ENCODE results near the gene ANKRD12. TPM values are rescaled to one million over a fixed set of nuclear protein-coding genes. Genes with fewer than 3 reads are reported as not detected.

ANKRD12 gene
- total and polyA plus RNA-seq, 2 of the 4 experiments (the other 2 are of a cell fraction): 2.6 to 12.9 TPM

DNA sequence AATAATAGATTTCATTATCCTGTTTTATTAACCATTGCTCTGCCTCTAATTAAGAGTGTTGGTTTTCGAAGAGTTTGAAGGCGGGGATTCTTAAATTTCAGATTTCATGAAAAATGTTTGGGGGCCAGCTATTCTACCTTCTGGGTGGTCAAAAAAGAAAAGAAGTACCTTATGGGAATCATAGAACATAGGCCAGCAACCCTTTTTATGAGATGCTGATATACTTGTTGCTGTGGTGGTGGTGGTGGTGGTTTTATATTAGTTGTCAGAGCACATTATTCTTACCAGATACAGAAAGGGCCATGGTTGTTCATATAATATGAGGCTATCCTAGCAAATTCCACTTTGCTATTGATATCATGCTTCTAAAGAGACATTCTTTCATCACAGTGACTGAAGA, 4.4 kb downstream of the ANKRD12 start:
- Histone ChIP-seq H2BK20ac (ENCODE audit: low read depth, low read length) (no peak overlapping the region), H3K4me2 (ENCODE audit: low read depth, low read length) (peak overlapping the region; percentile 10; the same call in 1 of the 2 replicates), H2AFZ (replicated peaks; ENCODE audit: low read length, poor library complexity) (no peak overlapping the region), H3K23ac (ENCODE audit: low read depth, low read length) (peak overlapping the region; percentile 11; the same call in 1 of the 2 replicates), H3K36me3 (ENCODE audit: control insufficient read depth, insufficient read depth, low read length) (no peaks in the 10 kb centered on the region; the same call in 1 of the 2 replicates), H2AK9ac (replicated peaks; ENCODE audit: low read depth, low read length, poor library complexity) (no peak overlapping the region), H3K79me1 (ENCODE audit: low read depth in 1 of 2, low read length in 2 of 2) (peaks cover 0 to 44% of the 10 kb centered on the region in 2 experiments; a peak in 2 of 4 replicates), H3K4me3 (ENCODE audit: insufficient read depth, low read depth, low read length) (no peak overlapping the region), H3K9me3 (ENCODE audit: control insufficient read depth, insufficient read depth, low read length) (no peaks in the 10 kb centered on the region), H2BK15ac (ENCODE audit: low read depth, low read length) (no peak overlapping the region), H2AK5ac (ENCODE audit: low read depth, low read length) (no peak overlapping the region), H4K8ac (ENCODE audit: low read depth in 2 of 2, low read length in 2 of 2) (no peak overlapping the region), H3K18ac (ENCODE audit: low read depth, low read length) (no peak overlapping the region), H3K4ac (ENCODE audit: low read depth, low read length) (no peak overlapping the region), H3K14ac (replicated peaks; ENCODE audit: low read depth, low read length) (no peak overlapping the region; the same call in 1 of the 2 replicates), H3K9me1 (ENCODE audit: insufficient read depth, low read length) (peaks cover 8% of the 10 kb centered on the region), H4K20me1 (ENCODE audit: insufficient read depth, low read length) (peaks cover 58% of the 10 kb centered on the region), H4K91ac (ENCODE audit: insufficient read depth, low read depth, low read length) (no peak overlapping the region), H2BK5ac (ENCODE audit: low read depth, low read length, poor library complexity, severe bottlenecking) (no peak overlapping the region), H3K9ac (ENCODE audit: low read depth, low read length) (no peak overlapping the region), H3K27me3 (ENCODE audit: control insufficient read depth, insufficient read depth, low read length) (no peaks in the 10 kb centered on the region), H3K56ac (ENCODE audit: extremely low read depth, insufficient read depth, low read length) (no peak overlapping the region), H3K4me1 (ENCODE audit: control insufficient read depth, insufficient read depth, low read length) (peaks cover 8% of the 10 kb centered on the region; the same call in 1 of the 2 replicates), H4K5ac (ENCODE audit: low read depth, low read length) (no peak overlapping the region), H3K27ac (ENCODE audit: insufficient read depth, low read length) (no peak overlapping the region), H2BK120ac (ENCODE audit: low read depth, low read length) (no peak overlapping the region)
- dilution Hi-C loops (cut with HindIII; ENCODE audit: low sequenced_read_pairs, unreplicated experiment): no loop called here
- ChIA-PET CTCF (interaction anchor here (1.7 kb wide), 1 partner anchor 67 kb away, joined by 4 read pairs; no protein-coding TSS in a partner anchor), POLR2A (ENCODE audit: unreplicated experiment) (no interaction called here)
- TF ChIP-seq POLR2A (IDR thresholded peaks at IDR 0.05; ENCODE audit: low read depth, low read length) (no peak), MAFK (IDR thresholded peaks at IDR 0.05; ENCODE audit: low read depth, low read length) (no peak), FOS (IDR thresholded peaks at IDR 0.05; ENCODE audit: low read depth, low read length) (no peak), SMC3 (IDR thresholded peaks at IDR 0.05; ENCODE audit: low read depth, low read length) (no peak), CHD1 (IDR thresholded peaks at IDR 0.05; ENCODE audit: low read depth, low read length) (no peak), RFX5 (IDR thresholded peaks at IDR 0.05; ENCODE audit: low read depth, low read length) (no peak), MAZ (IDR thresholded peaks at IDR 0.05; ENCODE audit: borderline replicate concordance, low read depth, low read length) (no peak), MXI1 (IDR thresholded peaks at IDR 0.05; ENCODE audit: borderline replicate concordance, low read depth, low read length) (no peak), RAD21 (IDR thresholded peaks at IDR 0.05; ENCODE audit: low read length) (no peak), NFE2L2 (IDR thresholded peaks at IDR 0.05; ENCODE audit: low read depth, low read length) (no peak), RCOR1 (IDR thresholded peaks at IDR 0.05; ENCODE audit: insufficient replicate concordance, low read length) (no peak), ELK1 (IDR thresholded peaks at IDR 0.05; ENCODE audit: borderline replicate concordance, low read depth, low read length) (no peak), BHLHE40 (IDR thresholded peaks at IDR 0.05; ENCODE audit: low read depth, low read length) (no peak), CEBPB (IDR thresholded peaks at IDR 0.05; ENCODE audit: low read depth, low read length) (no peak)
- TF ChIP-seq, protein P1, sequence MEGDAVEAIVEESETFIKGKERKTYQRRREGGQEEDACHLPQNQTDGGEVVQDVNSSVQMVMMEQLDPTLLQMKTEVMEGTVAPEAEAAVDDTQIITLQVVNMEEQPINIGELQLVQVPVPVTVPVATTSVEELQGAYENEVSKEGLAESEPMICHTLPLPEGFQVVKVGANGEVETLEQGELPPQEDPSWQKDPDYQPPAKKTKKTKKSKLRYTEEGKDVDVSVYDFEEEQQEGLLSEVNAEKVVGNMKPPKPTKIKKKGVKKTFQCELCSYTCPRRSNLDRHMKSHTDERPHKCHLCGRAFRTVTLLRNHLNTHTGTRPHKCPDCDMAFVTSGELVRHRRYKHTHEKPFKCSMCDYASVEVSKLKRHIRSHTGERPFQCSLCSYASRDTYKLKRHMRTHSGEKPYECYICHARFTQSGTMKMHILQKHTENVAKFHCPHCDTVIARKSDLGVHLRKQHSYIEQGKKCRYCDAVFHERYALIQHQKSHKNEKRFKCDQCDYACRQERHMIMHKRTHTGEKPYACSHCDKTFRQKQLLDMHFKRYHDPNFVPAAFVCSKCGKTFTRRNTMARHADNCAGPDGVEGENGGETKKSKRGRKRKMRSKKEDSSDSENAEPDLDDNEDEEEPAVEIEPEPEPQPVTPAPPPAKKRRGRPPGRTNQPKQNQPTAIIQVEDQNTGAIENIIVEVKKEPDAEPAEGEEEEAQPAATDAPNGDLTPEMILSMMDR (conservative IDR thresholded peaks at IDR 0.05; ENCODE audit: low read depth, low read length): no peak
- TF ChIP-seq, protein P2, sequence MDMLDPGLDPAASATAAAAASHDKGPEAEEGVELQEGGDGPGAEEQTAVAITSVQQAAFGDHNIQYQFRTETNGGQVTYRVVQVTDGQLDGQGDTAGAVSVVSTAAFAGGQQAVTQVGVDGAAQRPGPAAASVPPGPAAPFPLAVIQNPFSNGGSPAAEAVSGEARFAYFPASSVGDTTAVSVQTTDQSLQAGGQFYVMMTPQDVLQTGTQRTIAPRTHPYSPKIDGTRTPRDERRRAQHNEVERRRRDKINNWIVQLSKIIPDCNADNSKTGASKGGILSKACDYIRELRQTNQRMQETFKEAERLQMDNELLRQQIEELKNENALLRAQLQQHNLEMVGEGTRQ (IDR thresholded peaks at IDR 0.05; ENCODE audit: low read depth, low read length): no peak
- intact Hi-C loops (cut with micrococcal nuclease): loop anchor here (10.0 kb wide), 1 partner anchor 146 kb away; no protein-coding TSS in a partner anchor
- no peak for ATAC-seq (ENCODE audit: low read depth)
- no CpG with 5 or more reads among the region's 2 CpGs for whole genome bisulfite sequencing, 2 experiments (ENCODE audit: extremely low coverage in 2 of 2, insufficient read length in 1 of 2)
- in situ Hi-C loops (cut with MboI; ENCODE audit: low sequenced_read_pairs): no loop called here
- DNase-seq: no peak
- BruUV-seq (replicated peaks): TSS peak; percentile 2
